HepG2 (cell line): Measurements from ENCODE around the gene CAPZA1. TPM values are rescaled to one million over a fixed set of nuclear protein-coding genes. Genes with fewer than 3 reads are reported as not detected.

Experiments
- ARID4A ChIP-seq: sonication (generic); formaldehyde crosslinking; IDR thresholded peaks from 2 replicates; pipeline ENCODE4 v1.5.0; 2020; ENCODE audit warnings: mild to moderate bottlenecking, missing genetic modification reagents, borderline replicate concordance
- ERF ChIP-seq: IDR thresholded peaks from 2 replicates; pipeline ENCODE4 v1.6.1; 2018; ENCODE audit warnings: missing biosample characterization, missing genetic modification reagents
- FOSL1 ChIP-seq: sonication (generic); formaldehyde crosslinking; IDR thresholded peaks from 2 replicates; pipeline ENCODE4 v1.9.0; 2021; ENCODE audit warnings: missing genetic modification reagents, borderline replicate concordance
- HIVEP1 ChIP-seq: sonication (generic); formaldehyde crosslinking; IDR thresholded peaks from 2 replicates; pipeline ENCODE4 v1.4.0; 2020; ENCODE audit warnings: mild to moderate bottlenecking, missing genetic modification reagents
- JUN ChIP-seq: sonication (generic); formaldehyde crosslinking; IDR thresholded peaks from 2 replicates; pipeline ENCODE4 v1.4.0; 2020; ENCODE audit warnings: mild to moderate bottlenecking, missing genetic modification reagents
- MAFK ChIP-seq, 2 experiments: IDR thresholded peaks in 1 of 2; conservative IDR thresholded peaks in 1 of 2; 2 replicates each; pipeline ENCODE4 v1.6.1; 2011; ENCODE audit warnings: improper control_type of control experiment in 2 of 2, low read length in 2 of 2
- NR2C2 ChIP-seq: sonication (generic); formaldehyde crosslinking; IDR thresholded peaks from 2 replicates; pipeline ENCODE4 v1.4.0; 2020; ENCODE audit warnings: missing genetic modification reagents, mild to moderate bottlenecking, moderate library complexity, borderline replicate concordance
- PATZ1 ChIP-seq: sonication (generic); formaldehyde crosslinking; IDR thresholded peaks from 2 replicates; pipeline ENCODE4 v1.4.0; 2020; ENCODE audit warnings: missing genetic modification reagents
- SKIL ChIP-seq: sonication (generic); formaldehyde crosslinking; IDR thresholded peaks from 2 replicates; pipeline ENCODE4 v1.8.0; 2022; ENCODE audit warnings: missing genetic modification reagents, mild to moderate bottlenecking, moderate library complexity, borderline replicate concordance
- ZBTB7A ChIP-seq: sonication (generic); formaldehyde crosslinking; IDR thresholded peaks from 2 replicates; pipeline ENCODE4 v1.8.0; 2022; ENCODE audit warnings: mild to moderate bottlenecking, missing genetic modification reagents
- ZFY ChIP-seq: sonication (generic); formaldehyde crosslinking; IDR thresholded peaks from 2 replicates; pipeline ENCODE4 v1.4.0; 2020; ENCODE audit warnings: missing genetic modification reagents
- ZKSCAN1 ChIP-seq: fragments of 150-350 bp; IDR thresholded peaks from 2 replicates; pipeline ENCODE4 v1.6.1; 2014; ENCODE audit warnings: low read length
- ZNF17 ChIP-seq: sonication (generic); formaldehyde crosslinking; IDR thresholded peaks from 2 replicates; pipeline ENCODE4 v1.5.0; 2020; ENCODE audit warnings: mild to moderate bottlenecking, missing genetic modification reagents
- ZNF670 ChIP-seq: sonication (generic); formaldehyde crosslinking; IDR thresholded peaks from 2 replicates; pipeline ENCODE4 v1.8.0; 2022; ENCODE audit warnings: mild to moderate bottlenecking, missing genetic modification reagents, borderline replicate concordance
- polyA plus RNA-seq, 8 experiments: library from polyadenylated mRNA; depleted of rRNA in 3 of 8; stranded (reverse) in 7 of 8; unstranded in 1 of 8; fragments of >200 nt; fragmentation: Illumina TruSeq in 4 of 8; extraction: Trizol in 4 of 8; gene quantifications; 2 replicates each; pipeline versions ENCODE4 v1.2.1 to v1.2.3, GENCODE V29; 2011 to 2016; ENCODE audit warnings: low read depth in 4 of 8, missing spikeins in 1 of 8, mixed read lengths in 1 of 8; ENCODE audit not compliant: insufficient read depth in 1 of 8
- total RNA-seq, 5 experiments: library from RNA; depleted of rRNA; stranded (reverse); fragments of >200 nt; fragmentation: Illumina TruSeq; extraction: Trizol; gene quantifications; 2 replicates each; pipeline ENCODE4 v1.2.3, GENCODE V29; 2016; ENCODE audit warnings: low read depth in 1 of 5
- TF ChIP-seq, protein P1 (sequence below): sonication (generic); formaldehyde crosslinking; IDR thresholded peaks from 2 replicates; pipeline ENCODE4 v1.9.0; 2021; ENCODE audit warnings: missing genetic modification reagents, borderline replicate concordance
- TF ChIP-seq, protein P2 (sequence below): sonication (generic); formaldehyde crosslinking; IDR thresholded peaks from 2 replicates; pipeline ENCODE4 v1.4.0; 2020; ENCODE audit warnings: mild to moderate bottlenecking, low read depth, missing genetic modification reagents

CAPZA1 gene
- total and polyA plus RNA-seq, 2 of the 13 experiments (the other 11 are each of a cell fraction or from before 2014, with no cell fraction given), result 67.0 to 117 TPM

- 0 out of 2 replicates have a peak, but pooled peaks have one; percentile 6 for TF ChIP-seq ZFY (CRISPR knock-in tag)
- no peak for TF ChIP-seq JUN
- TF ChIP-seq ARID4A, result peak; percentile 73; the same call in 1 of the 2 replicates
- TF ChIP-seq ERF (CRISPR knock-in tag), result no peak
- TF ChIP-seq PATZ1 (CRISPR knock-in tag), result peak; percentile 77
- TF ChIP-seq HIVEP1 (CRISPR knock-in tag), result 0 out of 2 replicates have a peak, but pooled peaks have one; percentile 63
- TF ChIP-seq ZKSCAN1, result 0 out of 2 replicates have a peak, but pooled peaks have one; percentile 26
- peak; percentile 44; the same call in 1 of the 2 replicates for TF ChIP-seq SKIL
- peak; percentile 39; the same call in 1 of the 2 replicates for TF ChIP-seq NR2C2
- no peak for TF ChIP-seq MAFK (conservative IDR thresholded peaks at IDR 0.05 in 1 of 2, IDR thresholded peaks at IDR 0.05 in 1 of 2; ENCODE audit: low read length in 2 of 2)
- TF ChIP-seq, protein P1, sequence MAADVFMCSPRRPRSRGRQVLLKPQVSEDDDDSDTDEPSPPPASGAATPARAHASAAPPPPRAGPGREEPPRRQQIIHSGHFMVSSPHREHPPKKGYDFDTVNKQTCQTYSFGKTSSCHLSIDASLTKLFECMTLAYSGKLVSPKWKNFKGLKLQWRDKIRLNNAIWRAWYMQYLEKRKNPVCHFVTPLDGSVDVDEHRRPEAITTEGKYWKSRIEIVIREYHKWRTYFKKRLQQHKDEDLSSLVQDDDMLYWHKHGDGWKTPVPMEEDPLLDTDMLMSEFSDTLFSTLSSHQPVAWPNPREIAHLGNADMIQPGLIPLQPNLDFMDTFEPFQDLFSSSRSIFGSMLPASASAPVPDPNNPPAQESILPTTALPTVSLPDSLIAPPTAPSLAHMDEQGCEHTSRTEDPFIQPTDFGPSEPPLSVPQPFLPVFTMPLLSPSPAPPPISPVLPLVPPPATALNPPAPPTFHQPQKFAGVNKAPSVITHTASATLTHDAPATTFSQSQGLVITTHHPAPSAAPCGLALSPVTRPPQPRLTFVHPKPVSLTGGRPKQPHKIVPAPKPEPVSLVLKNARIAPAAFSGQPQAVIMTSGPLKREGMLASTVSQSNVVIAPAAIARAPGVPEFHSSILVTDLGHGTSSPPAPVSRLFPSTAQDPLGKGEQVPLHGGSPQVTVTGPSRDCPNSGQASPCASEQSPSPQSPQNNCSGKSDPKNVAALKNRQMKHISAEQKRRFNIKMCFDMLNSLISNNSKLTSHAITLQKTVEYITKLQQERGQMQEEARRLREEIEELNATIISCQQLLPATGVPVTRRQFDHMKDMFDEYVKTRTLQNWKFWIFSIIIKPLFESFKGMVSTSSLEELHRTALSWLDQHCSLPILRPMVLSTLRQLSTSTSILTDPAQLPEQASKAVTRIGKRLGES (CRISPR knock-in tag), result no peak
- TF ChIP-seq, protein P2, sequence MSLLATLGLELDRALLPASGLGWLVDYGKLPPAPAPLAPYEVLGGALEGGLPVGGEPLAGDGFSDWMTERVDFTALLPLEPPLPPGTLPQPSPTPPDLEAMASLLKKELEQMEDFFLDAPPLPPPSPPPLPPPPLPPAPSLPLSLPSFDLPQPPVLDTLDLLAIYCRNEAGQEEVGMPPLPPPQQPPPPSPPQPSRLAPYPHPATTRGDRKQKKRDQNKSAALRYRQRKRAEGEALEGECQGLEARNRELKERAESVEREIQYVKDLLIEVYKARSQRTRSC (CRISPR knock-in tag), result no peak
- TF ChIP-seq ZNF17, result no peak
- peak; percentile 57; the same call in 1 of the 2 replicates for TF ChIP-seq ZNF670 (CRISPR knock-in tag)
- 0 out of 2 replicates have a peak, but pooled peaks have one; percentile 54 for TF ChIP-seq ZBTB7A (CRISPR knock-in tag)
- TF ChIP-seq FOSL1 (CRISPR knock-in tag), result peak; percentile 31; the same call in 1 of the 2 replicates
Observed at GRCh38 chr1:112704934-112705627, 85.4 kb downstream of the CAPZA1 start (continued).
